HG03060 (cell line): ENCODE measurements around the gene OR13C4.
"Not testable (repeated sequence)": the region's sequence is repeated elsewhere in the genome, so short reads cannot be mapped to it uniquely, and the experiment has no call there.

Source experiments
- ATAC-seq: cut with Tn5 transposase; IDR thresholded peaks from one replicate; pipeline ENCODE4 v1.9.1; 2021; ENCODE audit warnings: low read depth, moderate number of reproducible peaks; ENCODE audit not compliant: unreplicated experiment

The OR13C4 gene

DNA sequence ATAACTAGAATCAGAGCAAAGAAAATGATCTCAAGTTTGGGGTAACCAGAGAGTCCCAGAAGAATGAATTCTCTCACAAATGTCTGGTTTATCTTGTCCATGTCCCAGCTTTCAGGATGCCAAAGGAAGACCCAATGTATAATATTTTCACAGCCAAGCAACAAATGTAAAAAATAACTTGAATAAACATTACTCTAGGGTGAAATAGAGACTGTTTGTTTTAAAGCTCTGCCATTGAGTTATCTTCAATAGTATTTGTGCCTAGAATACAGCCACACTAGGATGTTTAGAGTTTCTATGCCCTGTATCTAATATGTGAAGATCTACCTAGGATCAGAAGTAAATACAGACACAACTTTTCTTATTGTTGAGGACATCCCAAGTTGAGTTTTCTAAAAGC is at the start of gene OR13C4:
TSS of gene OR13C4 (minus strand) at position 101 of the 400 bp plus-strand sequence. CDS start at position 101, 0 bp downstream.
- ATAC-seq, result no peak

DNA sequence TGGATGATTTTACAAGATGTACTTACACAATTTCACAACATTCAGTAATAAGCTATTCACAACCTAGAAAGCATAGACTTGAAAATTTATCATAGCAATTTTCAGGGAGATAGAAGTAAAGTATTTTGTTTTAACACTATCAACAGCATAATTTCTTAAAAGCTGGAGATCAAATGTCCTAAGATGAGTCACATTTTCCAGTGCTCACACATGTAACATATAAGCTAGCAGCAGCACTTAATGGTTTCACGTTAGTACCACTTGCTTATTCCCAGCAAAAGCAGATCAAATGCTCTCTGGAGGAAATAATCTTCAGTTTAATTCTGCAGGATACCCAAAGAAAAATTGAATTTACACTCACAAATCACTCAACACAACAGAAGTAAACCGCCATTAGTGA is 48.4 kb upstream of the OR13C4 start:
- ATAC-seq, result no peak

DNA sequence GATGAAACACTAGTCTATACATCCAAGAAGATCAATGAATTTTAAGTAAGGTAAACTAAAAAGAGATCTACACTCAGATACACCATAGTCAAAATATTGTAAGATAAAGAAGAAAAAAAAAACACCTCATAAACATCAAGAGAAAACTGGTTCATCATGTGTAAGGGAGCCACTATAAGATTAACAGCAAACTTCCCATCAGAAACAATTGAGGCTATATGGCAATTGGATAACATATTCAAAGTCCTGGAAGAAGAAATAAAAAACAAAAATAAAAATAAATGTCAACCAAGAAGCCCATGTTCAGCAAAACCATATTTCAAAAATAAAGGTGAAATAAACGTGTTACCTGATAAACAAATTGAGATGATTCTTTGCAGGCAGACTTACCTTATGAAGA is 45.6 kb upstream of the OR13C4 start:
- no peak for ATAC-seq

DNA sequence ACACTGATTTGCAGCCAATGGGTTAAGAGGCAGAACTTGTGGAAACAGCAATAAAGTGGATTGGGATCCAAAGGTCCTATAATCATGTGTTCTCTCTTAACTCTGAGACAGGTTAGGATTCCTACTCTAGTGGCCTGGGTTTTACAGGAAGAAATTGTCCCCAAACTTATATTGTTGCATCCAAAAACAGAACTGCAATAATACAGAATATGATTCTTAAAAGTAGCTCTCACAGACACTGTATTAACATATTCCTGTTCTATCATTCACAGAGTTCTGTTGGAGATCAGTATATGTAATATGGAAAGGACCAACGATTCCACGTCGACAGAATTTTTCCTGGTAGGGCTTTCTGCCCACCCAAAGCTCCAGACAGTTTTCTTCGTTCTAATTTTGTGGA is 41.9 kb upstream of the OR13C4 start, which contains the start of gene OR13C8:
TSS of gene OR13C8 (plus strand) at position 301 of the 400 bp plus-strand sequence. CDS start at position 301, 0 bp downstream.
- ATAC-seq, result no peak

DNA sequence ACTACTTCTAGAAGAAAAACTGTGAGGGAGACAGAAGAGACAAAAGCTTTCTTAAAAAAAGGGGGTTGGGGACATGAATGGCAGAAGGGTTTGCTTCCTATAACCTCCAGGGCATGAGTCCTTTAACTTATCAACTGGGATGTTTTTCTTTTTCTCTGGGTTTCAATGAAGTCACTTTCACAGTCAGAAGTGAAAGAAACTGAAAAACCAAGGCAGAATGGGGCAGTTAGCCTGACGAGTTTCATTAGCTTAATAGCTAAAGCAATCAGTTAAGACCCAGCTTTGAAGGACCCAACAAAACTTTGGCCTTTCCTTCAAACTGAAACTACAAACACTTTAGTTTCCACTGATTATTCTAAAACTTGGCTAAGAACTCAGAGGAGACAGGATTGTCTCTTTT is 37.3 kb upstream of the OR13C4 start:
- no peak for ATAC-seq

DNA sequence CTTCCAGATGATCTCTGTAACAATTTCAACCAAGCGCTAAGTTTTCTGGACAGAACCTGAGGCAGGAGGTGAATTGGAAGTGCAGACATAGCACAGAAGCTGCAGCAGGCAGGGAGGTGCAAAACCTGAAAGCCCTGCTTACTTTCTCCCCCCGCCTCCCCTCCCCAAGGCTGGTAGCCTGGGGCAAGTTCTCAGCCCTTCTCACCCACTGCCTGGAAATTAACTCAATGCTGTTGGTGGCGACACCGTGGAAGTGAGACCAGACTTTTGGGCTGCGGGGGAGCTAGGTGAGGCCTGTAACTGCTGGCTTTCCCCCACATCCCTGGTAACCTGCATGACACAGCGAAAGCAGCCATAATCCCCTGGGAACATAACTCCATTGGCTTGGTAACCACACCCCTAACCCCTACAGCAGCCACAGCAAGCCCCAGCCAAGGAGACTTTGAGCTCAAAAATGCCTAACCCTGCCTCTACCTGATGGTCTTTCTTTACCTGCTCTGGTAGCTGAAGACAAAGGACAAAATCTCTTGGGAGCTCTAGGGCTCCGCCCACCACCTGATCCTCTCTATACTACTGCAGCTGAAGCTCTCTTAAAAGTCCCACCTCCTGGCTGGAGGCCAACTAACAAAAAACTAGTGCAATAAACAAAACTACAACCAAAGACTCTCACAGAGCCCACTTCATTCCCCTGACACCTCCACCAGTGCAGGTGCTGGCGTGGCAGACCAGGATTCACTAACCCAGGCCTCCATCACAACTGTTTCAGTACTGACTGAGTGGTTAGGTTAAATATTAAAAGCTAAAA is 30.0 kb upstream of the OR13C4 start:
- ATAC-seq, result no peak

DNA sequence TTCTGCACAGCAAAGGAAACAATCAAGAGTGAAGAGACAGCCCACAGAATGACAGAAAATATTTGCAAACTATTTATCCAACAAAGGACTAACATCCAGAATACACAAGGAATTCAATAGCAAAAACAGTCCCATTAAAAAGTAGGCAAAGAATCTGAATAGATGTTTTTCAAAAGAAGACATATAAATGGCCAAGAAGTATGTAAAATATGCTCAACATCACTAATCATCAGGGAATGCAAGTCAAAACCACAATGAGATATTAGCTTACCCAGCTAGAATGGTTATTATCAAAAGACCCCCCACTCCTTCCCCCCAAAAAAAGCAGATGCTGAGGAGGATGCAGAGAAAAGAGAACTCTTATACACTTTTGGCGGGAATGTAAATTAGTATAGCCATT is 28.5 kb upstream of the OR13C4 start:
- ATAC-seq, result no peak

DNA sequence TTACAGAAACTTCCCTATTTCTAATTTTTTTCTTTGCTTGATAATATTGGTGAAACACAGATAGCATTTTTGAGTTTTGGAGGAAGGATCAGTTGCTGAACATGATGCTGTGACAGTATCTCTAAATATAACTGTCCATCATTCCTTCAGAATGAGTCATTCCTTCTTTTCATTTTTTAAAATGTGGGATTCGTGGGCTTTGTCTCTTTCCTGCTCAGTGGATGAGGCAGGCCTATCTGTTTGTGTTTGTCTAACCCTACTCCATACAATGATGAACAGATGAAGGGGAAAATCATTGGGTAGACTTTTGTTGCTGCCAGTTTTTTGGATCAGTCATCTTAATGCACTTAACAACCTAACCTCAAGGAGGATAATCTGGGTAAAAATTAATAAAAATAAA is 26.3 kb upstream of the OR13C4 start:
- ATAC-seq, result no peak

DNA sequence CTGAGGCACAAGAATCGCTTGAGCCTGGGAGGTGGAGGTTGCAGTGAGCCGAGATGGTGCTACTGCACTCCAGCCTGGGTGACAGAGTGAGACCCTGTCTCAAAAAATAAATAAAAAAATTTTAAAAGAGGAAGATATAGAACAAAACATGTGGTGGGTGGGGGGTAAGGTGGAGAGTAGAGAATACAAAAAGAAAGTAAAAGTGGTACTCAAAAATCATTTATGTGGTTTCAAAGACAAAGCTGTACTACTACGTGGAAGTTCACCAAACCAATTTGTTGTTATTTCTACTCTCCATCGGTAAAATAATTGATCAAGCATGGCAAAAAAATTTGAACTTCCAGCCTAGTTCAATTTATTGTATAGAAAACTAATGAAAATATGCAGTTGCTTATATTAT is 17.6 kb upstream of the OR13C4 start:
- no peak for ATAC-seq

DNA sequence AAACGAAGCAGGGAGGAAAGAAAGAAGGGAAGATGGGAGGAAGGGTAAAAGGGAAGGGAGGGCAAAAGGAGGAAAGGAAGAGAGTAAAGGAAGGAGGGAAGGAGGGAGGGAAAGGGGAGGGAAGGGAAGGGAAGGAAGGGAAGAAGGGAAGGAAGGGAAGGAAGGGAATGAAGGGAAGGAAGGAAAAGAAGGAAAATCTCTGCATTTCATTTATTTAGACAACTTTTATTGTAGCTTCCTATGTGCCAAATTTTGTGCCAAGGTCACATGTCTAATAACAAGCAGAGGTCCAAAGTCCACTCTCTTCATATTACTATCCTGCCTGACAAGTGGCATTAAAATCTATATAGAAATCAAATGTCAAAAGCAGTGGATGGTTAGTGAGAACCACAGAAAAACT is 12.3 kb upstream of the OR13C4 start:
- no peak for ATAC-seq

DNA sequence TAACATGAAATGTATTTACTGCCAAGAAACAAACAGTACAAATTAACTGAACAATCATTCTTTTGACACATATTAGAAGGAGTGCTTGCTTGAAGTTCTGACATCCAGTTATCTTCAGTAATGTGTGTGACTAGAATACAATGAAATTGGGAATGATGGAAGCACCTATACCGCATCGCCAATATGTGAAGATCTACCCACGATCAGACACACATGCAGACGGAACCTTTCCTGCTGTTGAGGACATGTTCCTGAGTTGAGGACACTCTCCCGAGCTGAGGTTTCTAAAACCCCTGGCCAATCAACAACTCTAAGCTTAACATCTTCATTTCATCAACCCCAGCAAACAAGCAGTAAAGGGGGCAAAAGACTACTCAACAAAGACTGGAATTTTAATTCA is 9.7 kb upstream of the OR13C4 start, which contains the start of gene OR13C3:
TSS of gene OR13C3 (minus strand) at position 101 of the 400 bp plus-strand sequence. CDS start 133 bp downstream, outside the sequence.
- ATAC-seq, result no peak

DNA sequence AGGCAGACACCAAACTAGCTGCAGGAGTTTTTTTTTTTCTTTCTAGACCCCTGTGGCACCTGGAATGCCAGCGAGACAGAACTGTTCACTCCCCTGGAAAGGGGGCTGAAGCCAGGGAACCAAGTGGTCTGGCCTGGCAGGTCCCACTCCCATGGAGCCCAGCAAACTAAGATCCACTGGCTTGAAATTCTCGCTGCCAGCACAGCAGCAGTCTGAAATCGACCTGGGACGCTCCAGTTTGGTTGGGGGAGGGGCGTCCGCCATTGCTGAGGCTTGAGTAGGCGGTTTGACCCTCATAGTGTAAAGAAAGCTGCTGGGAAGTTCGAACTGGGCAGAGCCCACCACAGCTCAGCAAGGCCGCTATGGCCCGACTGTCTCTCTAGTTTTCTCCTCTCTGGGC is 6.8 kb downstream of the OR13C4 start:
- ATAC-seq, result not testable (repeated sequence)

DNA sequence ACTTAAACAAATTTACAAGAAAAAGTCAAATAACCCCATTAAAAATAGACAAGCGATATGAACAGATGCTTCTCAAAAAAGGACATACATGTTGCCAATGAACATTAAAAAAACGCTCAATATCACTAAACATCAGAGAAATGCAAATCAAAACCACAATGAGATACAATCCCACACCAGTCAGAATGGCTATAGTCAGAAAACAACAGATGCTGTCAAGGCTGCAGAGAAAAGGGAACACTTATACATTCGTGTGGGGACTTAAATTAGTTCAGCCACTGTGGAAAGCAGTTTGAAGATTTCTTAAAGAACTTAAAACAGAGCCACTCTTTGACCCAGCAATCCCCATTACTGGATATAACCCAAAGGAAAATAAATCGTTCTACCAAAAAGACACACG is 12.1 kb downstream of the OR13C4 start:
- ATAC-seq, result no peak

DNA sequence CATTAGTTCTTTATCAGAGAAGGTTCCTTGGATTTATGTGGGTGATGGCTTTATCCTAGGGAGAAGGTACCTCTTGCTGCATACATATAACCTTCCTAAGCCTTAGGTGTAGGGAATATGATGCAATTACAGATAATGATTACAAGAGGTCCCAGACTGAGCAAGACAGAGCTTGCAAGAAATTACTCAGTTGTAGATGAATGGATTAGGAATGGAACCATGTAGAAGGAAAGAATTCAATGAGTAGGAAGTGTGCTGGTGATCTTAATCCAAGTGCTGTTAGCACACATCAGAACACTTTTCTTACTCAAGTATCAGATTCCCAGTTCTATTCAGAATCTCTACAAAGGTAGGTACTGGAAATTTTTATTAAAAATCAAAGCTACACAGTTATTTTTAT is 20.4 kb downstream of the OR13C4 start:
- ATAC-seq, result no peak

DNA sequence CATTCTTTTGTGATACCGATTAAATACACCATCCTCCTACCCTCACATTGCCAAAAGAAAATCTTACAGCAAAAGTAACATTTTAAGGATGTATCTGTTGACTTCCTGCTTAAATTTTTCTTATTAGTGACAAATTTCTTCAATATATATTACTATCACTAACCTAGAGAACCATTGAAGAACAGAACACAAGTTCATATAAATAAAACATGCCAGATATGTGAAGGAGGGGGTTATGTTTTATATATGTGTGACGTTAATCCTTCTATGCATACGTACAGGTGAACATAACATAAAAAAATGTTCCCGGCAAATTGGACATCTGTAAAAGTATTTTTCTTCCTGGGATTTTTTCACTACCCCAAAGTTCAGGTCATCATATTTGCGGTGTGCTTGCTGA is 23.0 kb downstream of the OR13C4 start, which contains the start of gene OR13F1:
TSS of gene OR13F1 (plus strand) at position 301 of the 400 bp plus-strand sequence. CDS start at position 301, 0 bp downstream.
- ATAC-seq, result no peak

DNA sequence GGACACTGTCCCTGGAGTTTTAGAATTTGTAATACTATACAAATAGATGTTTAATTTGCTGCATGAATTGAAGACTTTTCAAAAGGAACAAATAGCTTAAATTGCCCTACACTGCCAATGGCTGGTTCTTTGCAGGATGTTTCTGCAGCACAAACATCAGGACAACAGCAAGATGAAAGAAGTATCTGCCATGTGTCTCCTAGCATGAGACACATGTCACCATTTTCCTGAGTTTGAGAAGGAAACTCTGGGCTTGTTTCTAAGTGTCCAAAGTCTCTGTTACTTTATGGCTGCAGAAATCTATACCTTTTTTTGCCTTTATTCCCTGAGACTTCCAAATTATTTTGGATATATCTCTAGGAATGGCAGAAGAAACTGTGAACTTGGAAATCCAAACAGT is 23.6 kb downstream of the OR13C4 start:
- ATAC-seq, result no peak

DNA sequence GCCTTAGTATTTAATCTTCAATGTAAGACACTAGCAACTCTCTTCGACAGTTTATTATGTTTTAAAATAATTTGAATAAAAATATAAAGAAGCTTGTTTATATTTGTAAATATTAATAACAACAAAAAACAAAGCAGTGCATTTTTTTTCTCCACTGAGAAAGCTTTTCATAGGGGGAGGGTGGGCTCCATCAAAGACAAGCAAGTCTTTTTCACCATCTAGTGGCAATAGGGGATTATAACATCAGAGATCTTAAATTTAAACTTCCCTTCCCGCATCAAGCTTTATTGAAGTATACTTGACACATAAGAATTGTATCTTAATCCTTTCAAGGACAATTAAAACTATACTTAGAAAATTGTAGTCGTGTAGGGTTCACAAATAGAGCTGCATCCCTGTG is 32.2 kb downstream of the OR13C4 start:
- no peak for ATAC-seq

DNA sequence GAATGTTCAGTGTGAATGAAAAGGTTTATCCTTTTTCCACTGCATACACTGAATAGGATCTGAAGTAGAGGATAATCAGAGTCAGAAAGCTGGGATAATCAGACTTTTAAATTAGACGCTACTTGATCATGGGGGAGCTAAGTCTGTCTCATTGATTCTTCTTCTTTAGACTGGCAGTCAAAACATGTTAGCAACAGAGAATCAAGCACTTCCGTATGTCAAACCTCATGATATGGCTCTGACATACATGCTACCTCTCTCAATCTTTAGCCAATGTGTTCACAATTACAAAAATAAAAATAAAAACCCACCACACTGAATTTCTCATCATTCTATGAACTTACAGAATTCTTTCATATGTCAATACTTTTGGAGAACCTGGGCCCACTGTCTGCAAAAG is 42.0 kb downstream of the OR13C4 start:
- ATAC-seq, result no peak

DNA sequence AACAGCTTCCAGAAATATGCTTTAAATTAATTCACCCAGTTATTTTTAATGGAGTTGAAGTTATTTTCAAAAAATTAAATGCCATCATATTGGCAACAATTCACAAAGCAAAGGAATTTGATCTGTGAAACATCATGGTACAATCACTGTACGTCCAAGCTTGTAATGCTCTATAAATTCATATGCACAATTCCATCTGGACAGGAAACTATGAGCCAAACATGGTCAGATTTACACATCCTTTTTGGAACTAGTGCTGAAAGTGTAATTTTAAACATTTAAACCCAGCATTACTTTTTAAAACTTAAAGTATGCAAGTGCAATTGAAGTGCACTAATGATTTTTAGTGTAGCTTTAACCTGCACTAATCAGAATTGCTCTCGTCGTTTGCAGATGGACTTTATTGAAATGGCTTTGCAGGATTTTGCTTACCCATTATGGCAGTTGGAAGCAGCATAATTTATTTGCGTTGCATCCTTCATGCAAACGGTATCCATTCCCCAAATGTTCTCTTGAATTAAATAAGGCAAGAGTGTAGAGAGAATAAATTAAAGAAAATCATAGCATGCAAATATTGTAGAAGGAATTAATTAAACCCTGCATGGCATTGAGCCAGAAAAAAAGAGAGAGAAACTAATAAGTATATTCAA is 44.0 kb downstream of the OR13C4 start:
- ATAC-seq, result no peak
